Smooth muscle cell (in vitro differentiated cells): Measurements from ENCODE around the gene FAM184A. TPM values are rescaled to one million over a fixed set of nuclear protein-coding genes. Genes with fewer than 3 reads are reported as not detected.
"Not testable (repeated sequence)": the region's sequence is repeated elsewhere in the genome, so short reads cannot be mapped to it uniquely, and the experiment has no call there.

ENCODE experiments used
- DNase-seq: peaks from one replicate; lab custom pipeline; 2025; ENCODE audit not compliant: unreplicated experiment; lab: John Stamatoyannopoulos, UW
- H2AFZ ChIP-seq: fragments of 200-600 bp; sonication (generic); 2 replicates; pipeline ENCODE4 v1.6.0; 2016; ENCODE audit warnings: antibody characterized with exemption, low read depth, mild to moderate bottlenecking
- H3F3A ChIP-seq: fragments of 200-600 bp; sonication (generic); 2 replicates; pipeline ENCODE4 v1.6.0; 2017; ENCODE audit warnings: antibody characterized with exemption, low read depth
- H3K27ac ChIP-seq: fragments of 200-600 bp; sonication (generic); 2 replicates; pipeline ENCODE4 v1.5.1; 2016; ENCODE audit warnings: low read depth, mild to moderate bottlenecking
- H3K27me3 ChIP-seq: fragments of 200-600 bp; sonication (generic); 2 replicates; pipeline ENCODE4 v1.6.1; 2016; ENCODE audit warnings: low read depth, mild to moderate bottlenecking
- H3K36me3 ChIP-seq: fragments of 200-600 bp; sonication (generic); 2 replicates; pipeline ENCODE4 v1.5.1; 2016; ENCODE audit warnings: low read depth
- H3K4me1 ChIP-seq: fragments of 200-600 bp; sonication (generic); 2 replicates; pipeline ENCODE4 v1.5.1; 2016; ENCODE audit warnings: low read depth
- H3K4me2 ChIP-seq: fragments of 200-600 bp; sonication (generic); 2 replicates; pipeline ENCODE4 v1.6.0; 2016; ENCODE audit warnings: mild to moderate bottlenecking
- H3K4me3 ChIP-seq: fragments of 200-600 bp; sonication (generic); 2 replicates; pipeline ENCODE4 v1.5.1; 2016; ENCODE audit warnings: mild to moderate bottlenecking
- H3K79me2 ChIP-seq: fragments of 200-600 bp; sonication (generic); 2 replicates; pipeline ENCODE4 v1.6.0; 2016; ENCODE audit warnings: low read depth, mild to moderate bottlenecking
- H3K9ac ChIP-seq: fragments of 200-600 bp; sonication (generic); 2 replicates; pipeline ENCODE4 v1.6.0; 2016; ENCODE audit warnings: low read depth
- H3K9me3 ChIP-seq: fragments of 200-600 bp; sonication (generic); replicated peaks from 2 replicates; pipeline ENCODE4 v1.5.1; 2016; ENCODE audit warnings: low read depth
- H4K20me1 ChIP-seq: fragments of 200-600 bp; sonication (generic); 2 replicates; pipeline ENCODE4 v1.6.0; 2016; ENCODE audit warnings: low read depth
- CTCF ChIP-seq: fragments of 200-600 bp; sonication (generic); IDR thresholded peaks from 2 replicates; pipeline ENCODE4 v1.5.1; 2017; ENCODE audit warnings: borderline replicate concordance, mild to moderate bottlenecking, antibody characterized with exemption; ENCODE audit not compliant: insufficient read depth, poor library complexity, severe bottlenecking
- WGBS: methylation state at CpG from one replicate; pipeline ENCODE4 v1.1.7; 2016; ENCODE audit warnings: low lambda C conversion rate; 5-methylcytosine and 5-hydroxymethylcytosine counted together
- polyA plus RNA-seq: library from polyadenylated mRNA; unstranded; fragments of >200 nt; fragmentation: Nextera tagmentation; extraction: Ambion mirVana; gene quantifications from 2 replicates; pipeline ENCODE4 v1.2.1, GENCODE V29; 2016
- total RNA-seq: library from RNA; depleted of rRNA; stranded (reverse); fragments of >200 nt; gene quantifications from 2 replicates; pipeline ENCODE4 v1.2.3, GENCODE V29; 2014

Gene FAM184A
- total and polyA plus RNA-seq, 2 experiments from 2014 or later = 0.23 to 0.31 TPM

- H4K20me1 ChIP-seq = no peaks in the 10 kb centered on the region
- H3K4me3 ChIP-seq = no peak overlapping the region
- H3F3A ChIP-seq = peaks cover 7% of the 10 kb centered on the region
- 97% methylated on average over 4 of the region's 4 CpGs for whole genome bisulfite sequencing
- no peaks in the 10 kb centered on the region for H3K9me3 ChIP-seq
- H3K9ac ChIP-seq = no peak overlapping the region
- DNase-seq = no peak
- H3K4me1 ChIP-seq = no peaks in the 10 kb centered on the region
- no peaks in the 10 kb centered on the region for H3K79me2 ChIP-seq
- no peak for TF ChIP-seq CTCF
- no peak overlapping the region for H3K27ac ChIP-seq
- no peak overlapping the region for H3K4me2 ChIP-seq
- H3K27me3 ChIP-seq = no peaks in the 10 kb centered on the region
- no peak overlapping the region for H2AFZ ChIP-seq
- H3K36me3 ChIP-seq = no peaks in the 10 kb centered on the region
Measured at GRCh38 chr6:119121367-119121766, 42.9 kb upstream of the FAM184A start.

GRCh38 chr6:119119989-119120388 is 41.5 kb upstream of the FAM184A start:
- H3K79me2 ChIP-seq = no peaks in the 10 kb centered on the region
- H3K4me3 ChIP-seq = no peak overlapping the region
- H3F3A ChIP-seq = peaks cover 7% of the 10 kb centered on the region
- no peaks in the 10 kb centered on the region for H3K4me1 ChIP-seq
- peak overlapping the region; percentile 48 for H3K27ac ChIP-seq
- no peaks in the 10 kb centered on the region for H3K9me3 ChIP-seq
- no peak overlapping the region for H2AFZ ChIP-seq
- DNase-seq = no peak
- H3K4me2 ChIP-seq = no peak overlapping the region
- no peaks in the 10 kb centered on the region for H4K20me1 ChIP-seq
- no peaks in the 10 kb centered on the region for H3K27me3 ChIP-seq
- H3K9ac ChIP-seq = no peak overlapping the region
- H3K36me3 ChIP-seq = no peaks in the 10 kb centered on the region
- no peak for TF ChIP-seq CTCF
- 41% methylated on average over 4 of the region's 4 CpGs for WGBS

- H3K79me2 ChIP-seq, H3K9me3 ChIP-seq, H3F3A ChIP-seq, H4K20me1 ChIP-seq, H3K27ac ChIP-seq, H3K4me3 ChIP-seq, H3K36me3 ChIP-seq, H3K9ac ChIP-seq, H3K4me1 ChIP-seq, DNase-seq, H3K4me2 ChIP-seq, H2AFZ ChIP-seq, H3K27me3 ChIP-seq: not testable (repeated sequence)
- 28% methylated on average over 13 of the region's 13 CpGs for WGBS
Measured at GRCh38 chr6:119119062-119119461, 40.6 kb upstream of the FAM184A start.

GRCh38 chr6:119116712-119117281 is 38.3 kb upstream of the FAM184A start:
- Histone ChIP-seq H3K27ac (no peak overlapping the region), H3F3A (no peaks in the 10 kb centered on the region), H3K9me3 (no peaks in the 10 kb centered on the region), H3K27me3 (no peaks in the 10 kb centered on the region), H3K4me3 (no peak overlapping the region), H4K20me1 (no peaks in the 10 kb centered on the region), H2AFZ (no peak overlapping the region), H3K4me1 (no peaks in the 10 kb centered on the region), H3K36me3 (no peaks in the 10 kb centered on the region), H3K79me2 (no peaks in the 10 kb centered on the region), H3K9ac (no peak overlapping the region), H3K4me2 (no peak overlapping the region)
- no peak for DNase-seq
- 88% methylated on average over 3 of the region's 3 CpGs for whole genome bisulfite sequencing
- TF ChIP-seq CTCF = peak; percentile 30
